Lower leg skin (tissue), 3 donors: ENCODE data around the gene CD19.

Source experiments
- CTCF ChIP-seq, 3 donors: fragments of 450-650 bp; IDR thresholded peaks; one replicate each; pipeline ENCODE4 v1.5.1; 2016; ENCODE audit warnings: antibody characterized with exemption in 3 of 3, mild to moderate bottlenecking in 3 of 3, moderate library complexity in 2 of 3
- POLR2A ChIP-seq, 2 donors: fragments of 450-650 bp; IDR thresholded peaks; one replicate each; pipeline ENCODE4 v1.6.1; 2016 to 2017; ENCODE audit warnings: antibody characterized with exemption in 2 of 2, mild to moderate bottlenecking in 1 of 2, moderate library complexity in 1 of 2

GRCh38 chr16:28967156-28967555 is 35.4 kb downstream of the CD19 start:
- TF ChIP-seq CTCF (IDR thresholded peaks at IDR 0.05) (no peak), POLR2A (IDR thresholded peaks at IDR 0.05) (no peak)
